ENCODE data around the gene SPP1. TPM values are rescaled to one million over a fixed set of nuclear protein-coding genes. Genes with fewer than 3 reads are reported as not detected.

SPP1 gene
- total RNA-seq, 4 donors from 2014 or later = 59.0 to 344 (median 174) TPM

DNA sequence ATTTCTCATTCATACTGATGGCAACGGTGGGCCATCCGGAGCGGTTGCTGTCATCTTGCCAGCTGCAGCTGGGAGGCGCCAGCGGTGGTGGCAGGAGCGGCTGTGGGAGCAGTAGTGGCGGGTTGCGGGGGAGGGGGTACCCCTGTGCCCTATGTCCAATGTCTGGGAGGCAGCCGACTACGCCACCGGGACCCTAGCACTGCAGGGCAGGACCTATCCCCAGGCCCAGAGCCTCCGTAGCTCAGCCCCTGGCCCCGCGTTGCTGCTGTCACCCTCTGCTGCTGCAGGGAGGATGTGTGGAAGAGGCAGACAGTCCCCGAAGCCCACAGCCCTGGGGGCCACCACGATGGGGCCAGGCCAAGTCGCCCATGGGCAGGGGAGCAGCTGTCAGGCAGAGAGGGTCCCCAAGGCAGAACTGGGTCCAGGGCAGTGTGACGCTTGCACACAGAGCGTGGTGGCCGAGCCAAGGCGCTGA, 10.0 kb upstream of the SPP1 start:
- WGBS, 2 donors = 92 to 94% methylated on average over 16 of the region's 21 CpGs
- TF ChIP-seq, protein P1, sequence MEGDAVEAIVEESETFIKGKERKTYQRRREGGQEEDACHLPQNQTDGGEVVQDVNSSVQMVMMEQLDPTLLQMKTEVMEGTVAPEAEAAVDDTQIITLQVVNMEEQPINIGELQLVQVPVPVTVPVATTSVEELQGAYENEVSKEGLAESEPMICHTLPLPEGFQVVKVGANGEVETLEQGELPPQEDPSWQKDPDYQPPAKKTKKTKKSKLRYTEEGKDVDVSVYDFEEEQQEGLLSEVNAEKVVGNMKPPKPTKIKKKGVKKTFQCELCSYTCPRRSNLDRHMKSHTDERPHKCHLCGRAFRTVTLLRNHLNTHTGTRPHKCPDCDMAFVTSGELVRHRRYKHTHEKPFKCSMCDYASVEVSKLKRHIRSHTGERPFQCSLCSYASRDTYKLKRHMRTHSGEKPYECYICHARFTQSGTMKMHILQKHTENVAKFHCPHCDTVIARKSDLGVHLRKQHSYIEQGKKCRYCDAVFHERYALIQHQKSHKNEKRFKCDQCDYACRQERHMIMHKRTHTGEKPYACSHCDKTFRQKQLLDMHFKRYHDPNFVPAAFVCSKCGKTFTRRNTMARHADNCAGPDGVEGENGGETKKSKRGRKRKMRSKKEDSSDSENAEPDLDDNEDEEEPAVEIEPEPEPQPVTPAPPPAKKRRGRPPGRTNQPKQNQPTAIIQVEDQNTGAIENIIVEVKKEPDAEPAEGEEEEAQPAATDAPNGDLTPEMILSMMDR (IDR thresholded peaks at IDR 0.05) = no peak
- TF ChIP-seq EP300 (IDR thresholded peaks at IDR 0.05) (no peak), POLR2A (IDR thresholded peaks at IDR 0.05) (no peak)
- no peak for DNase-seq (ENCODE audit: low spot score in 2 of 2)

DNA sequence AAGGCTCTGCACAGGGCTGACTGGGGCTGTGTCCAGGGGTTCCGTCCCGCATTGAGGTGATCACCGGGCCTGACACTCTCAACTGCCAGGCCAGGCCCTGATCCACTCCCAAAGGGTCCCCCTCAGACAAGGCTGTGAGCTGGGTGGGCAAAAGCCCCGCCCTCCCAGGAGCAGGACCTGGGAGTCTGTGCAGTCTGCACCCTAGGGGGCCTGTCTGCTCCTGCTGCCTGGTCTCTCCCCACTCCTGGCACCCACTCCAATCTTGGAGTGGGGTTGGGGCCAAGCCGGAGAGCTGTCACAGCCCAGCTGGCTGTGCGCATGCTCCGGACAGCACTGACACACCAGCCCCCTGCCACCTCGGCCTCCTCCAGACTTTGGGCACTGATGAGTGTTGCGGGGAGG, 9.4 kb upstream of the SPP1 start:
- TF ChIP-seq, protein P1 (IDR thresholded peaks at IDR 0.05) = no peak
- no peak for TF ChIP-seq POLR2A (IDR thresholded peaks at IDR 0.05)
- no peak for TF ChIP-seq EP300 (IDR thresholded peaks at IDR 0.05)

More for the DNA sequence above, 10.0 kb upstream of the SPP1 start:
- H3K9me3 ChIP-seq = no peaks in the 10 kb centered on the region
- no peak overlapping the region for H3K27ac ChIP-seq
- H3K4me1 ChIP-seq = no peaks in the 10 kb centered on the region
- no peaks in the 10 kb centered on the region for H3K27me3 ChIP-seq
- no peak overlapping the region for H3K4me3 ChIP-seq
- no peaks in the 10 kb centered on the region for H3K36me3 ChIP-seq

DNA sequence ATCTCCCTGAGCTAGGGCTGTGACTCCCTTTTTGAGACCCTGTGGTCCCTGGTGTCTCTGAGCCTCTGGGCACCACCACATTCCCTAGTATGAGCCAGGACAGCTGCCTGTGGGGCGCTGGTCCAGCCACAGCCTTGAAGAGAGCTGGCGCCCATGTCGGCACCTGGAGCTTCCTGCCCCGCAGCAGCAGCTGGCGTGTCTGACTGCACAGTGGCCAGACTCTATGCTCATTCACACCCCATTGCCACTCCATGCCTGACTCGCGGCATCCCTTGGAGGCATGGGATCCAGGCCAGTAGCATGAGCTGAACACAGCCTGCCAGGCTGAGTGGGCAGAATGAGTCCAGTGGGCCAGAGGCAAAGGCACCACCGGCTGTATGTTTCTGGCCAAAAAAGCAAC, 8.3 kb upstream of the SPP1 start:
- Histone ChIP-seq H3K27ac (no peak overlapping the region), H3K9me3 (no peaks in the 10 kb centered on the region), H3K4me3 (no peak overlapping the region), H3K36me3 (no peaks in the 10 kb centered on the region), H3K27me3 (no peaks in the 10 kb centered on the region), H3K4me1 (no peaks in the 10 kb centered on the region)
- TF ChIP-seq, protein P1 (IDR thresholded peaks at IDR 0.05) = no peak
- no peak for TF ChIP-seq POLR2A (IDR thresholded peaks at IDR 0.05)
- TF ChIP-seq EP300 (IDR thresholded peaks at IDR 0.05) = no peak
- DNase-seq (ENCODE audit: low spot score in 2 of 2) = no peak
- 83 to 94% methylated on average over 3 to 8 of the region's 8 CpGs for WGBS, 2 donors

More for the DNA sequence above, 9.4 kb upstream of the SPP1 start:
- no peaks in the 10 kb centered on the region for H3K4me1 ChIP-seq
- DNase-seq (ENCODE audit: low spot score in 2 of 2) = no peak
- no peaks in the 10 kb centered on the region for H3K27me3 ChIP-seq
- H3K9me3 ChIP-seq = no peaks in the 10 kb centered on the region
- H3K36me3 ChIP-seq = no peaks in the 10 kb centered on the region
- H3K4me3 ChIP-seq = no peak overlapping the region
- H3K27ac ChIP-seq = no peak overlapping the region
- WGBS, 2 donors = 90 to 100% methylated on average over 5 to 7 of the region's 9 CpGs

DNA sequence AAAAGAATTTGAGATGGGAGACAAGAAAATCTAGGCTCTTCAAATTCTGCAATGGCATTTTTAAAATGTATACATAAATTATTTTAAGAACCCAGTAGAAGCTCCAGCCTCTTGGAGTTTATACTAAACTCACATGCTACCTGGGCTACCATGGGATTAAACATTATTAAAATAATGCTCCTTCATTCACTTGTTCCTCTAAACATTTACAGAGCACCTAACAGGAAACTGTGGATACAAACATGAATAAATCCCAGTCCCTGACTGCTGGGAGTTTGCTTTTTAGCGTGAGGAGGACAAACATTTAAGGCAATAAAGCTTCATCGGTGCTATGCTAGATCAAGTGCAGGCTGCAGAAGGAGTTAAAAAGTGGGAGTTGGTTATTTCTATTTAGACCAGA, 5.4 kb upstream of the SPP1 start:
- H3K27me3 ChIP-seq = no peaks in the 10 kb centered on the region
- DNase-seq (ENCODE audit: low spot score in 2 of 2) = no peak
- no peak overlapping the region for H3K27ac ChIP-seq
- peaks cover 0 to 13% (median 6%) of the 10 kb centered on the region in 4 donors for H3K4me1 ChIP-seq
- no peak overlapping the region for H3K4me3 ChIP-seq
- WGBS, 2 donors = 78 to 85% methylated on average over 2 of the region's 2 CpGs
- H3K36me3 ChIP-seq = no peaks in the 10 kb centered on the region
- no peaks in the 10 kb centered on the region for H3K9me3 ChIP-seq
- TF ChIP-seq EP300 (IDR thresholded peaks at IDR 0.05) = no peak
- TF ChIP-seq, protein P1 (IDR thresholded peaks at IDR 0.05) = no peak
- no peak for TF ChIP-seq POLR2A (IDR thresholded peaks at IDR 0.05)

DNA sequence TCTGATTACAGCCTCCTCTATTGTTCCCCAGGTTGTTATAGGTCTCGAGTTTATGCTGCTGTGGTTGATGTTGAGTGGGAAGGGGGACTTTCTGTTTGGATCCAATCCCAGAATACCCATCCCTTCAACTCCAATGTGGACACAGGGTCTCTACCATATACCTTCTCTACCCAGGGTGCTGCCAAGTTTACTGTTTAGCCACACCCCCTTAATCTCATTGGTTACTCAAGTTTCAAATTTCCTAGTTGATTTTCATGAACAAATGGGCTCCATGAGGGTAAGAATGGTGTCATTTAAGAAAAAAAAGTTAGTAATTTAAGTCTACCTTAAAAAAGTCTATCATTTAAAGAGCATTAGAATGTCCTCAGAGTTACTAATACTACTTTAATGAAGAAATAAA, 3.6 kb upstream of the SPP1 start:
- no peak for DNase-seq (ENCODE audit: low spot score in 2 of 2)
- Histone ChIP-seq H3K36me3 (no peaks in the 10 kb centered on the region), H3K4me1 (peaks cover 0 to 16% (median 7%) of the 10 kb centered on the region in 4 donors), H3K27me3 (no peaks in the 10 kb centered on the region), H3K9me3 (no peaks in the 10 kb centered on the region), H3K4me3 (no peak overlapping the region), H3K27ac (no peak overlapping the region)
- no peak for TF ChIP-seq POLR2A (IDR thresholded peaks at IDR 0.05)
- TF ChIP-seq, protein P1 (IDR thresholded peaks at IDR 0.05) = no peak
- 45 to 67% methylated on average over 1 of the region's 1 CpG for WGBS, 2 donors
